ENCODE data around the gene SNX9.
A peak's percentile ranks its signal among the peaks of the same experiment; 100 is the strongest.
"Not testable (repeated sequence)": the region's sequence is repeated elsewhere in the genome, so short reads cannot be mapped to it uniquely, and the experiment has no call there.

The SNX9 gene

DNA sequence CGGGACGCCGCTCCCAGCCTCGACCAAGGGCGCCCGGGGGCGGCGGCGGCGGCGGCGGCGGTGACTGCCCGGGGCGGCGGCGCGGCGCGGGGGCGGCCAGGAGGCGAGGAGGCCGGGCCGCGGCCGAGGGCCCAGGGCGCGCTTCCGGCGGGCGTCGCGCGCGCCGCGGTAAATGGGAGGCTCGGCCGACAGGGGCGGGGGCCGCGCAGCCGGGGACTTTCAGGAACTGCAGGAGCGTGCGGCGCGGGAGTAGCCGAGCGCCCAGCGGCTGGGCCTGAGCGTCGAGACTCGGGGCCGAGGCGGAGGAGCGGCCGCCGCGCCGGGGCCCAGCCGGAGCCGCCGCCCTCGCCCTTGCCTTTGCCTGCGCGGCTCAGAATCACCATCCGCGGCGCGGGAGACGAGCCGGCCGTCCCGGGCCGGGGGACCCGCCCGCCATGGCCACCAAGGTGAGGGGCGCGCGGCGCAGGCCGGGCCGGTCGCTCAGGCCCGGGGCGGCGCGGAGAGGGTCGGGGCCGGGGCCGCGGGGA lies at the start of gene SNX9:
Gene SNX9 (plus strand): TSS at position 246 of the 527 bp plus-strand sequence. CDS start 189 bp downstream, at position 435.
- no peak for DNase-seq

DNA sequence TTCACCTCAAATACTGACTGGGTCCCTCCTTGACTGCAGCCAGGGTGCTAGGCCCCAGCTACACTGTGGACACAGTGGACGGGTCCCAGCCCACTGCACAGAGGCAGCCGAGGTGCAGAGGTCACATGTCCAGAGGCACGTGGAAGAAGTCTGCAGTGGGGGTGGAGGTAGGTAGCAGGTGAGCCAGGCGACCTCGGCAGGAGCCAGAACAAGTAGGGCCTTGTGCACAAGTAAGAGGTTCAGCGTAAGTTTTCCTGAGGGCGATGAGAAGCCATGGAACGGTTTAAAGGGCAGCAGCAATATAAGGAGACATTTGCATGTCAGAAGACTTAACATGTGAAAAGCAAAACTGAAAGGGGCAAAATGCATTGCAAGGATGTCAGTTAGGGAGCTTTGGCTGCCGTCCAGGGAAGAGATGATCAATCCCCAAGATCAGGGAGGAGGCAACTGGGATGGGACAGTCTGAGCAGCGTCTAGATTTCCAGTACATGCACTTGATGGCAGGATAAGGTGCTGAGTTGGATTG lies 49.7 kb upstream of the SNX9 start:
- no peak for DNase-seq

DNA sequence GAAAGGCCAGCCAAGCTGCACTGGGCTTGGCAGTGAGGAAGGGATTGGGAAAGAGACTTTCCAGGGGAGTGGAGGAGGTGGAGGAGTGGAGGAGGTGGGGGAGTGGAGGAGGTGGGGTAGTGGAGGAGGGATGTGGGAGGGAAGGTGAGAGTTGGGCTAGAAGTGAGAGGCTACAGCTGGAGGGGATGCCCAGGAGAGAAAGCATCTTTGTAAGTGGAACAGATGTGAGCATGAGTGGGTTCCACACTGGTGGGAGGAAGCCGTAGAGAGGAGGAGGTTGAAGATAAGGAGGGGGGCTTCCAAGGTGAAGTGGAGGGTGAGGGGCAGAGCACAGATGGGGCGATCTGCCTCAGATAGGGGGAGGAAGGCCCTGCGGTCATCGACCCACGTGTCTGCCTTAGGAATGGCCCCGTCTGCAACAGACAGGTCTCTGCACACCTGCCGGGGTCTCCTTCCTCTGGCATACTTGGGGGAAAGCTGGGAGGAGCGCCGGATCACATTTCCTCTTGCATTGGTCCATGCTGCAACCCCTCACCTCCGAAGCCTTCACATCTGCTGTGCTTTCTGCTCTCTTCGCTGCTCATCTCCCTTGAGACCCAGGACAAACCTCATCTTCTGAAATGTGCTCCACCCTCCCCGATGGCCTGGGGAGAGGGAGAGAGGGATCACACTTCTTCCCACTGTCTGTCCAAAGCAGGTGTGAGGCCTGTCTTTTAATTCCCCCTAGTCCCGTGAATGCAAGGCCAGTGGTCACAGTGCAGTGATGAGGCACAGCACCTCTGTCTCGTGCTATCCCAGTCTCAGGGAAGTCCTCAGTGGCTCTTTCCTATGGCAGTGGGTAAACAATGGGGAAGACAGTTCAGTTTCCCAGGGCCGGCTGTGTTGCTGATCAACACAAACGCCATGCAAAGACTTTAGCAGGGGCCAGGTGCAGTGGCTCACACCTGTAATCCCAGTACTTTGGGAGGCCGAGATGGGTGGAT lies 48.6 kb upstream of the SNX9 start:
- no peak for DNase-seq

DNA sequence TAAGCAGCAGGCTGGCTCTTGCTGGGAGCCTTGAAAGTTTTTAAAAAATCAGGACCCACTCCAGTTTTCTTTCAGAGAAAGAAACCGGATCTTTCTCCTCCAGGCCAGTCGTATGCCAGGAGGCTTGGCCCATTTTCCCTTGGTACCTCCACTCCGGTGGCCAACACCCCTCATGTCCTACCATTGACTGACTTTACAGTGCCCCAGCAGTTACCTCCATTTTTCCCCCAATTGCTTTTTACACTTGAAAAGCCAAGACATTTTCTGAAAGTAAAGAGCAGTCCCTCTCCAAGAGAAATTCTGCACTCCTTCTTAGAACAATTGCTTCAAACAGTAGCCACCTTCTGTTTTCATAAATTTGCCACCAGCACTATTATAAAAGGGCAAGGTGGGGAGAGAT lies 47.7 kb upstream of the SNX9 start:
- DNase-seq, result no peak

DNA sequence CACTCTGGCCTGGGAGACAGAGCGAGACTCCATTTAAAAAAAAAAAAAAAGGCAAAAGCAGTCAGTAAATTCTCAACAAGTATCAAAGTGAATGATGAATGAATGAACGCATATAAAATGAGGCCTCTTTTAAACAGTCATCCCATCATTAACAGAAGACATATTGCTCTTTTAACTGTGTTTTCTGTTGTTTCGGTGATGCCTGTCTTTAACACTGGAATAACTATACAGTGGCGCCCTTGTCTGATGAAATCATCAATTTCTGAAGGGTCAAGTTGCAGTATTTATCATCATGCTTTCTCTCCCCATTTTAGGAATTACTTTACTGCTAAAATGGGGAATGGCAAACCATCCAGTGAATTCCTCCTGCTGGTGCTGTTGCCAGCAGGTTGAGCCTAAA lies 45.7 kb upstream of the SNX9 start:
- DNase-seq, result no peak

DNA sequence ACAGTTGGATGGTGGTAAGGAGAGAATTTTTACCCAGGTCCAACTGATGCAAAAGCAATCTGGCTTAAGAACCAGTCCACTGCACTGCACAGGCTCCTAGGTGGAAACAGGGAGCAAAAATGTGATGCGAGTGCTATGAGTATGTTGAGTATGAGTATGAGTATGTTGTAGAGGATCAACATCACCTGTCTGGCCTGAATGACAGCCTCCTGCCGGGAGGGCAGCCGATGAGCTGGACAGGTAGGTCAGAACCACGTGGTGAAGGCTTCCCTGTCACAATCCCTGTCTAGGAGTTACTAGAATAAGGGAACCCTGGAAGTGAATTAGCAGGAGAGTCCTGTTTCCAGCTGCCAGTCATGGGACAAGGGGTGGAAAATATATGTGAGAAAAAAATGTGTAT lies 44.3 kb upstream of the SNX9 start:
- DNase-seq, result no peak

DNA sequence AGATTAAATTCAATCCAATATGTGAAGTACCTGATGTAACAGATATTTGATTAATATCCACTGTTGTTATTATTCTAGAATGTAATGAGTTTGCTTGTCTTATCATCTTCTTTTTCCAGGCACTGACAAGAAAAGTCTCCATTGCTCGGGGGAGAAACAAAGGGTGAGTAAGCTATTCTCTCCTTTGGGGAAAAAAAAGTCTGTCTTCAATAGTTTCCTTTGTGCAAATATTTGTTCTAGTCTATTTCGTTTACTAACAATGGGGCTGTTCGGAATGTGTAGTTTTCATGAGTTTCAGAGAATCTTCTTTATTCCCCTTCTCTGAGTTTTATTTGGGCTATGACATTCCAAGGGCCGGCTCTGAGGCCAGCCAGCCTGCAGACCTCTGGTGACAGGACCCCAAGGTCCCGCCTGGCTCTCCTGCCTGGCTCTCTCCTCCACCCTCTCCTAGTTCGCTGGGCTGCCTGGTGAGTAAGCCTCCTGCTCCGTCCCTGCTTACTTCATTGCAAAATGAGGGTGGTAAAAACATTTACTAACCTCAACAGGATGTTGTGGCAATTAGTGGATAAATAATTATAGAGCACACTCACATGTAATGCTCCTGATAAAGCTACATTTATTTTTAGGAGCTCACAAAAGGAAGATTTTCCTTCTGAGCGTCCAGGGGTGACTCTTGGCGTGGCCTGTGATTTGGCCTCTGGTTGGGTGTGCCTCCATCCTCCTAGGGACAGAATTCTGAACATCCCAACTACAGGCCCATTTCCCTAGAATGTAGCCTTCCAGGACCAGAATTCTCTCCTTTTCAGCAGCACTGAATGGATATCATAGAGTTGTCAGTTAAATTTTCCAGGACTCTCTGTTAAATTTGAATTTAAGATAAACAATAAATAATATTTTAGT lies 43.1 kb upstream of the SNX9 start:
- DNase-seq, result no peak

DNA sequence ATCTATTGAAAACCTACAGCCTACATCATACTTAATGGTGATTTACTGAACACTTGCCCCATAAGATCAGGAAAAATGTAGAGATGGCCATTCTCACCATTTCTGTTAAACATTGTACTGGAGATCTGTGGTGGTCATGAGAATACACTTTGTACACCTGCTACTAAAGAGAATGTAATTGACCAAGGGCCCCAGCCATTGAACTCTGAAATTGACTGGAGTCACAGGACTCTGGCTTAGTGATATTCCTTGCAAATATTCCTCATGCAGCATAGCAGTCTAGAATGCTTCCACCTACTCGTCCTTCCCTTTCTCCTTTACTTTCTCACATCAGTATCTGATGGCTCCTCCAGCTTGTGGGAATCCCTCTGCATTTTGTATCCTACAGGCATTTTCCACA lies 37.4 kb upstream of the SNX9 start:
- no peak for DNase-seq

DNA sequence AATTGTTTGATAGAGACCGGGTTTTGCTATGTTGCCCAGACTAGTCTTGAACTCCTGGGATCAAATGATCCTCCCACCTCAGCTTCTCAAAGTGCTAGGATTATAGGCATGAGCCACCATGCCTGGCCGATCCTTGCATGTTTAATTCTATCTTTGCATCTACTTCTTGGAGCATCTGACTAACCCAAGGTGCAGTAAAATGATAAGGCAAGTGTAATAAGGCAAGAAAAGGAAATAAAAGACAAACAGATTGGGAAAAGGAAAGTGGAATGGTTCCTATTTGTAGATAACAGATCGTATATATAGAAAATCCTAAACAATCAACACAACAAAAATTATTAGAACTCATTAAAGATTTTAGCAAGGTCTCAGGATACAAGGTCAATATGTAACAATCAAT lies 36.8 kb upstream of the SNX9 start:
- no peak for DNase-seq

DNA sequence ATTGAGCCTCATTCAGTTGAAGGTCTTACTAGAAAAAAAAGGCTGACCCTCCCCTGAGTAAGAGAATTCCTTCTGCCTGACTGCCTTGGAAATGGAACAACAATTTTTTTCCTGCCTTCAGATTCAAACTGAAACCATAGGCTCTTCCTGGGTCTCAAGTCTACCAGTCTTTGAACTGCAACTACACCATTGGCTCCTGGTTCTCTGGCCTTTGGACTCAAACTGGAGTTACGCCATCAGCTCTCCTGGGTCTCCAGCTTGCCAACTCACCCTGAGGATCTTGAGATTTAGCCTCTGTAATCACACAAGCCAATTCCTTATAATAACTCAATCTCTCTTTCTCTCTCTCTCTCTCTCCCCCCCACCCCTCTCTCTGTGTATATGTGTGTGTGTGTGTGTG lies 36.0 kb upstream of the SNX9 start:
- DNase-seq, result no peak

DNA sequence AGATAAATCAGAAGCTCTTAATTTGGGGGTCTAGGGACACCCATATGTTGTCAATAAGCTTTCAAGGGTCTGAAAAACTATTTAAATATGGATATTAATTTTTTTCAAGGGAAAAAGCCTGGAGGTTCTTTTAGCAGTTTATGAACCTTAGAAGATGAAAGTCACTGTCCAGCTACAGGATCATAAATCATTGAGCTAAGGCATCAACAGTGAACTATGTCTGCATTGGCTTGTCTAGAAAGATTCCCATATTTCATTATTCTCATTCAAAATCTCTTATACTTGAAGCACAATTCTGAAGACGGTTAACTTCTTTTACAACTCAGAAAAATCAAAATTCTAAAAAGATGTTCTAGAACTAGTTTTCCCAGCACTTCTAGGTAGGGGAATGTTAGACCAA lies 34.9 kb upstream of the SNX9 start:
- no peak for DNase-seq

DNA sequence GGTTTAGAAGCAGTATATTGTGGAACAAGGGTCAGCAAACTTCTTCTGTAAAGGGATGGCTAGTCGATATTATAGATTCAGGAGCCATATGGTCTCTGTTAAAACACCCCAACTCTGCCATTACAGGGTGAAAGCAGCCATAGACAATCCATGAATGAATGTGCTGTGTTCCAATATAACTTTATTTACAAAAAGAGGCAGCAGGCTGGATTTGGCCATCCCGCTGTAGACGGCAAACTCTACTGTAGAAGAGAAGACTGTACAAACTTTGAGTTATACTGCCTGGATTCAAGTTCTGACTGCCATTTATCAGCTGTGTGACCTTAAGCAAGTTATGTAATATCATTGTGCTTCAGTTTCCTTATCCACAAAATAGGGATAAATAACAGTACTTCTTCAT lies 33.7 kb upstream of the SNX9 start:
- no peak for DNase-seq

DNA sequence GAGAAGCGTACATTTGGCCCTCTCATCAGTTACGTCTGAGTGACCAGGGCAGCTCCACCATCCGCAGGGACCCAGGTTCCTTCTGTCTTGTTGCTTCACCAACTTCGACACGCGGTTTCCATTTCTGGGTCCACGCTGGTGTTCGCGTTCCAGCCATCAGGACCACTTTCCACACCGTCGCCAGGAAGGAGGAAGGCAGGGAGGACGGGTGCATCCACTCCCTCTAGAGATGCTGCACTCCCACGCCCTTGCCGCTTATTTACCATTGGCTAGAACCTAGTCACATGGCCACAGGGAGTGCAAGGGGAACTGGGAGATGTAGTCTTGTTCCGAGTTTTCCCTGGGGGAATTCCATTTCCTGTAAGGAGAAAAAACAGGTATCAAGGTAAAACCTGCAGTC lies 33.2 kb upstream of the SNX9 start:
- DNase-seq, result no peak

DNA sequence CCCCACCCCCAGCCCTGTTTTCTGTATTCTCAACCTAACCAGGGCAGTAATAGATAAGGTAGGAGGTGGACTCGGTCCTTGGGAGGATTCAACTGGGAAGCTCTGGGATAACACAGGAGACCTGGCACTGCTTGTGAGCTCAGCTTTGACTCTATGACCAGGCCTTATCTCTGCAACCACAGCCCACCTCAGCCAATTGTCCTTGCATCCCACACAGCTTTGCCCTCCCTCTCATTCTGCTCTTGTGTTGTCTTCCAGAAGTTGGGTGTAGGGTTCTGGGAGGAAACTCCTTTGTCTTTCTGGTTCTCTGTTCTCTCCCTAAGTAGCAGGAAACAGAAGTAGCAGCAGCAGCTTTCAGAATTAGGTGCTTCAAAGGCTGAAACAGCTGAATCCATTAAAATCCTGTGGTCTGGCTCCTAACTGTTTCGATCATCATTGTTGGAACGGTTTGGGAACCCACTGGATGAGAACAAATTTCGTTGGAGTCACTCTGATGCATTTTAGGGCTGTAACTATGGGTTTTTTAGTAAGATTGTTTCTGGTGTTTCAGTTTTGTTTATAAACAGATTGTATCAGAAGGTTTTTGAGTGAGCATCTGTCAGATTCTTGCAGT lies 32.4 kb upstream of the SNX9 start:
- no peak for DNase-seq

DNA sequence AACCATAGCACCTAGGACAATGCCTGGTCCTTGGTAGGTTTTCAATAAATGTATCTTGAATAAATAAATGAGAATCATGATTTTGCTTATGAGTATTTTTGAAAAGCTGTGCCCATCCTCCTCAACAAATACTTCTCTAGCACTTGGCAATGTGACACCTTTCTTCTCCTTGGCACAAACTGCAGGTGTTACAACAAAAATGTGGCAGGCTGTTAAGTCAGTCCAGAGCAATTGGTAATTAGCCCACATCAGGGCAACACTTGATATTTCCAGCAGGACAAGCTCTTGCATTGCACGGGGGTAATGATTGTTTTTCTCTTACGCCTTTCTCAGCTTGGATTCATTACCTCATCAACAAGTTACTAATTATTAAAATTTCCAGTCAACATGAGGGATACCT lies 31.6 kb upstream of the SNX9 start:
- peak; percentile 43 for DNase-seq

DNA sequence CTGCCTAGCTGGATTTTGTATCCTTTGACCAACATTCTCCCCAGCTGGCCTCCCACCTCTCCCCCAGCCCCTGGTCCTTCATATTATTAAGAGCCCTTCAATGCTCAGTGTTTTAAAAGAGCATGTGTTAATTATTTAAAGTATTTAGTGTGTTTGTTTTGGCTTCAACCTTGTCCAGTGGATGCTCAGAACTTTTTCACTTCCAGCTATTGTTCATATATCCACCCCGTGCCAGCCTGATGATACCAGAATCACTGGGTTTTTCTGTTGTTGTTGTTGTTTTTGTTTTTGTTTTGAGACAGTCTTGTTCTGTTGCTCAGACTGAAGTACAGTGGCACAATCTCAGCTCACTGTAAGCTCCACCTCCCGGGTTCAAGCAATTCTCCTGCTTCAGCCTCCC lies 30.4 kb upstream of the SNX9 start:
- no peak for DNase-seq

DNA sequence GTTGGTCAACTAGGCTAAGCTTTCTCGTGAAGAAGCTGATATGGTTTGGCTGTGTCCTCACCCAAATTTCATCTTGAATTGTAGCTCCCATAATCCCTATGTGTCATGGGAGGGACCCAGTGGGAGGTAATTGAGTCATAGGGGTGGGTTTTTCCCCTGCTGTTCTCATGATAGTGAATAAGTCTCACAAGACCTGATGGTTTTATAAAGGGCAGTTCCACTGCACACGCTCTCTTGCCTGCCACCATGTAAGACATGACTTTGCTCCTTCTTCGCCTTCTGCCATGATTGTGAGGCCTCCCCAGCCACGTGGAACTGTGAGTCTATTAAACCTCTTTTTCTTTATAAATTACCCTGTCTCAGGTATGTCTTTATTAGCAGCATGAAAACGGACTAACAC lies 29.0 kb upstream of the SNX9 start:
- DNase-seq, result not testable (repeated sequence)

DNA sequence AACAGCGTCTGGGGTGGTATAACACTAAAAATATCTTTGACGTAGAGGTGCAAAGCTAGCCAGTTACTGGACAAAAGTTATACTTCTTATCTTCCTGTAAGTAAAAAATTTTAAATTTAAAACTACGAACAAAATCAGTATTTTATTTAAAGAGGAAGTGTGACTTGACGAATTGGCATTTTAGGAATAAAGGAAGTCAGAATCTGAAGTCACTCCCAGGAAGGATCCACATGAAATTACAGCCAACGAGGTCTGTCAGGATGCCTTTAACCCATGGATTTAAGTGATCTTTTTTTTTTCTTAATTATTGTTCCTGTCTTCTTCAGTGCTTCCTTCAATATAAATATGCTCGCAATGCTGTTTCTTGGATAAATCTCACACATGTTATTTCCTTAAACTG lies 27.2 kb upstream of the SNX9 start:
- DNase-seq, result no peak

DNA sequence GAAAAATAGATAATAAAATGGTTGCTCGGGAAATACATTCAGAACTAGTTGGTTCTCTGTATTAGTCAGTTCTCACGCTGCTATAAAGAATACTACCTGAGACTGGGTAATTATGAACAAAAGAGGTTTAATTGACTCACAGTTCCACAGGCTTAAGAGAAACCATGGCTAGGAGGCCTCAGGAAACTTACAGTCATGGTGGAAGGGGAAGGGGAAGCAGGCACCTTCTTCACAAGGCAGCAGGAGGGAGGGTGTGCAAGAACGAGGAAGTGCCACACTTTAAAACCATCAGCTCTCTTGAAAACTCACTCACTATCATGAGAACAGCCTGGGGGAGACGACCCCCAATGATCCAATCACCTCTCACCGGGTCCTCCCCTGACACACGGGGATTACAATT lies 24.2 kb upstream of the SNX9 start:
- DNase-seq, result no peak

DNA sequence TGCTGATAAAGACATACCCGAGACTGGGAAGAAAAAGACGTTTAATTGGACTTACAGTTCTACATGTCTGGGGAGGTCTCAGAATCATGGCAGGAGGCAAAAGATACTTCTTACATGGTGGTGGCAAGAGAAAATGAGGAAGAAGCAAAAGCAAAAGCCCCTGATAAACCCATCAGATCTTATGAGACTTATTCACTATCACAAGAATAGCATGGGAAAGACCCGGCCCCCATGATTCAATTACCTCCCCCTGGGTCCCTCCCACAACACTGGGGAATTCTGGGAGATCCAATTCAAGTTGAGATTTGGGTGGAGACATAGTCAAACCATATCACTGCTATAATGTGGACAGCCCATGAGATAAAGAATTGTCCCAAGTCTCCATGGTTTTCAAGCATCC lies 23.5 kb upstream of the SNX9 start:
- not testable (repeated sequence) for DNase-seq

DNA sequence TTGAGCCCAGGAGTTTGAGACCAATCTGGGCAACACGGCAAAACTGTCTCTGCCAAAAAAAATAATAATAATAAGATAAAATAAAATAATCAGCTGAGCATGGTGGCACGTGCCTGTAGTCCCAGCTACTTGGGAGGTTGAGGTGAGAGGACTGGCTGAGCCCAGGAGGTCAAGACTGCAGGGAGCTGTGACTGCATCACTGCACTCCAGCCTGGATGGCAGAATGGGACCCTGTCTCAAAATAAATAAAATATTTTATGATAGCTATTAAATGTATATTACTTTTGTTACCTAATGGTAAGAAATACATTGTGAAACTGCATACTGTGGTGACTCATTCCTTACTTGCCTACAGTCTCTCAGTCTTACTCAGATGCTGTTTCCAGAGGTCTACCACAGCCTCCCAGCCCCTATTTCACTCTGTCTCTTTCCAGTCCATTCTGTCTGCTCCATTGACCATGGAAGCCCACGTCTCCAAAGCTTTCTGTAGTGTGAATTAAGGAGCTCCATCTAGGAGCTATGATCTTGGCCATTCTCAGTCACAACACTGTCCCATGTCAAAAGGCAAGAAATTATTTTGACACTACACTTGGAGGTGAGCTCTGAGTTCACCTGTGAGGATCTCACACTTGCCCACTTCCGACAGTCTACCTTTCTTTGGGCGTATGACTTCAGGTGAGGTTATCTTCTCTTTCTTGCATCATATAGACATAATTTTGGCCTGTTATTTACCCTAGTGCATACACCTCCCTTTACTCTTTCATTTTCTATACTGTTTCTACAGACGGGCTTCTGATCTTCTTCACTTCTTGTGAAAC lies 22.4 kb upstream of the SNX9 start:
- no peak for DNase-seq
